Activated T-helper 1 cell treated with anti-CD3 and anti-CD28 coated beads, Interleukin-12 subunit alpha, Interleukin-12 subunit beta, Interleukin-2, Interleukin-4 antibody, amounts not matched to agents 30 ng/mL and 10 ng/mL and 1 ng/mL, durations not matched to agents 14 hours and 24 hours and 36 hours (primary cell): ENCODE data around the gene MLLT3. TPM values are rescaled to one million over a fixed set of nuclear protein-coding genes. Genes with fewer than 3 reads are reported as not detected.

Experiments used
- DNase-seq: peaks from one replicate; pipeline ENCODE4 v3.0.0; 2021; ENCODE audit warnings: low spot score
- H3K27ac Mint-ChIP-seq: one replicate; pipeline ENCODE4 v1.8.0; 2021; ENCODE audit warnings: mild to moderate bottlenecking, mixed read lengths
- H3K27me3 Mint-ChIP-seq: one replicate; pipeline ENCODE4 v1.8.0; 2022; ENCODE audit warnings: mild to moderate bottlenecking, moderate library complexity, mixed read lengths; ENCODE audit not compliant: insufficient read depth
- H3K36me3 Mint-ChIP-seq: one replicate; pipeline ENCODE4 v1.8.0; 2021; ENCODE audit warnings: low read depth, mixed read lengths
- H3K4me1 Mint-ChIP-seq: one replicate; pipeline ENCODE4 v1.8.0; 2021; ENCODE audit warnings: low read depth, mixed read lengths
- H3K4me3 Mint-ChIP-seq: one replicate; pipeline ENCODE4 v1.8.0; 2021; ENCODE audit warnings: mild to moderate bottlenecking, moderate library complexity, mixed read lengths
- H3K9me3 Mint-ChIP-seq: one replicate; pipeline ENCODE4 v1.8.0; 2021; ENCODE audit warnings: mixed read lengths
- intact Hi-C: fragments of 100-400 bp; cut with micrococcal nuclease; formaldehyde crosslinking; loops from one replicate; pipeline ENCODE4 v1.15.1; 2024
- total RNA-seq: library from RNA; stranded (reverse); gene quantifications from 2 replicates; pipeline ENCODE4 v1.2.3, GENCODE V29; 2022

The MLLT3 gene
- total RNA-seq, 1 donor from 2014 or later: 36.4 TPM

DNA sequence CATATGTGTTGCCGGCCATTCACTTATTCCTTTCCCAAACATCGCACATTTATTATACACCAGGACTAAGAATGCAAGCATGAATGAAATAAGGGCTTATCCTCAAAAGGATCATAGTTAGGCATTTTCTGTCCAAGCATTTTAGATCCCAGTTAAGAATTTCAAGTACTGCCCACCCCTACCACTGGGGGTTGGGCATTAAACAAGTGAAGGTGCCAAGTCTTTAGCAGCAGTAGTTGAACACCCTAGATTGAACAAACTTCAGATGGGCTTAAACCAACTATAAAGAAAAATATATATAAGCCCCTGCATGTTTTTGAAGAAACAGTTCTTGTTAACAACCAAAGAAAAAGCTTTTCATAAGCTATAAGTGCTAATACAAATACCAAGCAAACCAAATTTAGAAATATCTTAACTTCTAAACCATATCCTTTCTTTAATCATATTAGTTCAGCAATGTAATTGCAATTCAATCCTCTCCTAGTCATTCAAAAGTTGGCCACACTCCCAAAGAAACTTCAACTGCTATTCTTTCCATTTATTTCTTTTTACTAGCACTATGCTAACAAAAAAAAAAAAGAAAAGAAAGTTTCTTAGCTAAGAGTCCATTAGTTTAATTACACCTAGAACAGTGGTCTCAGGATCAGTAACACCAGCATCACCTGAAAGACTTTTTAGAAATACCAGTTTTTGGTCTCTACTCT is 149.8 kb downstream of the MLLT3 start:
- Mint-ChIP-seq H3K27me3 (no peaks in the 10 kb centered on the region), H3K4me1 (peaks cover 10% of the 10 kb centered on the region), H3K4me3 (no peak overlapping the region), H3K36me3 (peaks cover 10% of the 10 kb centered on the region), H3K9me3 (peaks cover 11% of the 10 kb centered on the region), H3K27ac (no peak overlapping the region)
- DNase-seq: no peak
- intact Hi-C loops: no loop called here

DNA sequence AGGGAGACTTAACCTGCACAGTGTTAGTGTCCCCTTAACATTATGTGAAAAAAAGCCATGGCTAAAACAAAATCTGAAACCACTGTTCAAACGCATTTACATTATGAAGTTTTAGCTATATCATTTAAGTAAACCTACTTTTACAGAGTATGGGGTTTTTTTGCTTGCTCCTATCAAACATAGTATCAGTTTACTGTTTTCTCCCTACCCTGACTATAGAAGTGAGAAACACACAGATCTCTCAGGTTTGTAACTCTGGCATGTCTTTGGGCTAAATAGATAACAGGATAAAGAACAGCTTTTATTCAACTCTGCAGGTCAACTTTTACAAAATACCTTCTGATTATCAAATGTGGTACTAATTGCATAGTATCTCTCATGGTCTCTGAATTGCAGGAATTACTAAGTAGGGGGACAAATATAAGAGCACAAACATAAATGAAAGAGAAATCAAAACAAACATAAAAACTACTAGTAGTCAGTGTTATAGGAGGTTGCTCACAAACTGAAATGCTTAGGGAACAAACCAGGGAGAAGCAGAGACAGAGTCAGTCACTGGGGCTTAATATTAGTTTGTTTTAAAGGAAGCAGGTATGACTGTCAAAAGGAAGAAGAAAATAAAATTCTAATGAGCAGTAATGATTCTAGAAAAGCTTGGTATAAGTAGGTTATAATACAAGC is 155.8 kb downstream of the MLLT3 start:
- Mint-ChIP-seq H3K27me3 (no peaks in the 10 kb centered on the region), H3K4me3 (no peak overlapping the region), H3K4me1 (peaks cover 25% of the 10 kb centered on the region), H3K36me3 (peaks cover 15% of the 10 kb centered on the region), H3K27ac (no peak overlapping the region), H3K9me3 (peaks cover 11% of the 10 kb centered on the region)
- DNase-seq: no peak
- intact Hi-C loops: no loop called here

DNA sequence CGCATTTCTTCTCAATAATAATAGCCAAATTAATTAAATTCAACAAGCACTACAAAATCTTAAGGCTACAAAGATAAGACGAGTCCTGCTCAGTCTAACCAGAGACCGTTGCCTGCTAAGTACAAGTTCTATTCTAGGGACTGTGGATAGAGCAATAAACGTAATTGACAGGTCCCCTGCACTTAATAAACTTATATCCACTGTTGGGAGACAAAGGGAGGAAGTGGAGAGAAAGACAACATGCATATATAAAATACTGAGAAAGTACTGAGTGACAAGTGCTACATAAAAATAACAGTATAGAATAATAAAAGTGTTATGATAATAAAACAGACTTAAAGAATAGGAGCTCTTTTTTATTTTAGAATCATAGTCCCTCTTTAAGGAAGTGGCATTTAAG is 158.1 kb downstream of the MLLT3 start:
- H3K27ac Mint-ChIP-seq: no peak overlapping the region
- H3K27me3 Mint-ChIP-seq: no peaks in the 10 kb centered on the region
- no peak for DNase-seq
- H3K4me1 Mint-ChIP-seq: peaks cover 24% of the 10 kb centered on the region
- intact Hi-C loops: no loop called here
- peaks cover under 1% of the 10 kb centered on the region for H3K9me3 Mint-ChIP-seq
- peaks cover 6% of the 10 kb centered on the region for H3K36me3 Mint-ChIP-seq
- no peak overlapping the region for H3K4me3 Mint-ChIP-seq

DNA sequence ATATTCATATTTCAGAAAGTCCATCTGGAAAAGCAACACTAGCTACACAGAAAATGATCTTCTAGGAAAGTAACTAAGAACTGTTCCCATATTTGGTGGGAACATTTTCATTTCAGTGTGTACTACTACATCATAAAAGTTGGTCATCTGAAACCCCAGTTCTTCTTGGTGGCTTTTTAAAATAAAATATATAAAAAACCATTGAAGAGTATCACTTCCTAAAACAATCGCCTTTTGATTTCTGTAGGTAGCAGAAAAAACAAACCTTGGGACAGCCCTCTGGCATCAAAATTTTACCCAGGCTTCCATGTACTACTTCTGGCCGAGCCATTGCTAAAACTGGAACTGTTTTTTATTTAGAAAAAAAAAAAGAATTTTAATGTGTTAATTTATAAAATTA is 158.5 kb downstream of the MLLT3 start:
- intact Hi-C loops: no loop called here
- H3K36me3 Mint-ChIP-seq: peaks cover 5% of the 10 kb centered on the region

DNA sequence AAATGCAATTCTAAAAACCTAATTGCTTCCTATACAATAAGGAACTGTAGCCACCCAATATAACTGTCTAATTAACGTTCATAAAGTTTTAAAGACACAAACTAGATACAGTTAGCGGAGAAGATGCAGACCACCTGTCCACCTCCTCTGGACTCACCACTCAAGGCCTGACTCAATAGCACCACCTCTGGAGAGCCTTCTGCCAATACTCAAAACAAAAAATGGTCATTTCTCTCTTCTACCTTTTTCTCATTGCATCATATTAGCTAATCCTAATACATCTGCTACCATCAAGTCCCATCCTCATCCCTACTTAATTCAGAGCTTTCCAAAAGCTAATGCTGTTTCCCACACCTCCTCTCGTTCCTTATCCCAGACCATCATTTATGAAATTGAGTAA is 159.9 kb downstream of the MLLT3 start:
- H3K9me3 Mint-ChIP-seq: no peaks in the 10 kb centered on the region
- H3K27ac Mint-ChIP-seq: no peak overlapping the region
- H3K36me3 Mint-ChIP-seq: peaks cover 5% of the 10 kb centered on the region
- no peaks in the 10 kb centered on the region for H3K27me3 Mint-ChIP-seq
- H3K4me1 Mint-ChIP-seq: peaks cover 40% of the 10 kb centered on the region
- H3K4me3 Mint-ChIP-seq: no peak overlapping the region
- no peak for DNase-seq
- intact Hi-C loops: no loop called here

More for the DNA sequence above, 158.5 kb downstream of the MLLT3 start:
- no peak overlapping the region for H3K27ac Mint-ChIP-seq
- no peak for DNase-seq
- H3K27me3 Mint-ChIP-seq: no peaks in the 10 kb centered on the region
- H3K4me3 Mint-ChIP-seq: no peak overlapping the region
- H3K9me3 Mint-ChIP-seq: no peaks in the 10 kb centered on the region
- H3K4me1 Mint-ChIP-seq: peaks cover 28% of the 10 kb centered on the region

DNA sequence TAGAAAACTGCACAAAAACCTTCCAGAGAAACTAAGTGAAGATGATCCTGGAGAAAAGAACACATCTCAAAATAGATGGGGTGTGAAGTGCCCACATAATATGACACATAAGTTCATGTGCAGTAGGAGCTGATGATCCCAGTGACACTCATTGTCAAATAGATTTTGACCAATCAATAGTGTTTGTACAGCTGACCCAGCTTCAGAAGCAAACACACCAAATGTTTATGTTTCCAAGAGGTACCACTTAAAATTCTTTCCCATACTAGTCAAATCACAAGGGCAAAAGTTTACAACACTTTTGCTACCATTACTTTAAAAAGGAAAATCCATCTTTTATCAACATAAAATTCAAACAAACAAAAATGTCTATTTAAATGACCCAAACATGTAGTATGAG is 175.0 kb downstream of the MLLT3 start:
- H3K27ac Mint-ChIP-seq: no peak overlapping the region
- no peaks in the 10 kb centered on the region for H3K9me3 Mint-ChIP-seq
- peaks cover 19% of the 10 kb centered on the region for H3K36me3 Mint-ChIP-seq
- intact Hi-C loops: no loop called here
- H3K4me1 Mint-ChIP-seq: peaks cover 17% of the 10 kb centered on the region
- DNase-seq: no peak
- H3K27me3 Mint-ChIP-seq: no peaks in the 10 kb centered on the region
- H3K4me3 Mint-ChIP-seq: no peak overlapping the region

DNA sequence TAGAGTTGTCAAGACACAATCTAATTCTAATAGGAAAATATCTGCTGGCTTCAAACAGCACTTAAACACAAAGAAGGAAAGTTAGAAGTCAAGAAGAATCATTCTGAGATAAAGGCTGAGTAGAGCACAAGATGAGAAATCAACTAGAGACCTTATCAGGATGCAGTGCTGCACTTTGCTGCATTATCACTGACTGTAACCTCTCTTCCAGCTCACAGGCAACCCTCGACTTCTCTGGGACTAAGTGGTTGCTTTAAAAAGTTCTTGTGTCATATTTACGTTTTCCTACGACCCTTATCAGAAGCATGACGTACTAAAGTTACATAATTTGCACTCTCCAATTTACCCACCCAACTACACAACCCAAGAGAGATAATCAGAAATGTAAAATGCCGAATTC is 176.1 kb downstream of the MLLT3 start:
- Mint-ChIP-seq H3K4me3 (no peak overlapping the region), H3K4me1 (peaks cover 28% of the 10 kb centered on the region), H3K9me3 (no peaks in the 10 kb centered on the region), H3K27ac (no peak overlapping the region), H3K36me3 (peaks cover 18% of the 10 kb centered on the region), H3K27me3 (no peaks in the 10 kb centered on the region)
- intact Hi-C loops: no loop called here
- no peak for DNase-seq

DNA sequence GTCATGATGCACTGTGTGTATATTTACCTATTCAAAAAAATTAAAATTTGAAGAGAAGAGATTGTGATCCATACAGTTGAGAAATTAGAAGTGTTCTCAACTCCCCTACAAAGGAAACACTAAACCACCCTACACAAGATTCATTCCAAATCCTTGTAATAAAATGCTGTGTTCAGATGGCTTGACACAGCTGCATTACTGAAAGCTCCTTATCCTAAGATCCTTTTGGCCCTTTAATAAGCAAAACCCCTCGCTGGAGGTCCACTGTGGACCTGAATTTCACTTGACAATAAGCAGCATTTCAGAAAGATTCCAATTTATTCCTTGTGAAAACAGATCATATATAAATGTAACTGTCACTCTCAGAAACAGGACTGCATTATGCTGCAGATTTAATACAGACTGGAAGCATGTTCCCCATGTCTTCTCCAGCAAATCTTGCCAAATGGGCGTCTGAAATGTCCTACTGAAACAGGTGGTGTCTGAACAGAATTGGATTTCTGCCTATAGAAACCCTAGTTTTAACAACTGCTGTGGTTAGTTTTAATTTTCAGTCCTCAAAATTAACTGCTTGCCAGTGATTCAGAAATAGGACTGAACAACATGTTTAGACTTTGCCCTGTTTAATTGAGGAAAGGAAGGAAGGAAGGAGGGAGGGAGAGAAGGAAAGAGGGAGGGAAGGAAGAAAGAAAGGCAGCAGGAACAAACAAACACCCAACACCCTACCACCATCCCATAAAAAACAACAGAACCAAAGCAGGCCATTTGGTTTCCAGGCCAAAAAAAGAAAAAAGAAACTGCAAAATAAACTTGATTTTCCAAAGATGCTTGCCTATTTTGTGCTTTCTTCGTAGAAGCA is 179.6 kb downstream of the MLLT3 start:
- Mint-ChIP-seq H3K4me1 (peaks cover 46% of the 10 kb centered on the region), H3K27me3 (no peaks in the 10 kb centered on the region), H3K36me3 (peaks cover 30% of the 10 kb centered on the region), H3K4me3 (no peak overlapping the region), H3K27ac (no peak overlapping the region), H3K9me3 (no peaks in the 10 kb centered on the region)
- intact Hi-C loops: loop anchor here (5.0 kb wide), 3 partner anchors 65 to 500 kb away; no protein-coding TSS in a partner anchor
- DNase-seq: no peak

DNA sequence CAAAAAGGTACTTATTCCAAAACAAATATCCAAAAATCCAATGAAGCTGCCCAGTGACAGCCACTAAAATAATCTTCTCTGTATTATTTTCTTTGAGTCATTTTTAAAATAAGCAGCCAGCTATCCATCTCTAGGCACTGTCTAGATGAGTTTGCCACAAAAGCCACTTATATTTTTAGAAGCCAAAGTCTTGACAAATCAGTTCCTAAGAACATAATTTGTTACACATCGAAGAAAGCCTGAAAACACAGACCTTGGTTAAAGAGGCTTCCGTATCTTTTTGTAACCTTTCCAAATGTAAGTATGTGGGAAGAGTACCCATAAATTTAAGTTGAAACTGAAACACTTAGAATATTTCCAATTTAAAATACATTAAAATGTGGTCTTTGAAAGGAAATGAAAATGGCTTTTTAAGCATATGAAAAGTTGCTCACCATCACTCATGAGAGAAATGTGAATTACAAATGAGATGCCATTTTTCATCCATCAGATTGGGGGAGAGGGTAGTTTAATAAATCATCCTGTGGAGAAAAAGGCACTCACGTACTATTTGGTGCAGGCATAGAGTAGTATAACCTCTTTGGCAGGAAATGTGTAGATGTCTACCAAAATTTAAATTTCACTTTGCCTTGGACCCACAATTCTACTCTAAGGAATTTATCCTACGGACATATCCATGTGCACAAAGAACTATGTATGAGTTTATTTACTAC is 180.4 kb downstream of the MLLT3 start:
- no peaks in the 10 kb centered on the region for H3K27me3 Mint-ChIP-seq
- H3K4me3 Mint-ChIP-seq: peak overlapping the region; percentile 20
- H3K9me3 Mint-ChIP-seq: no peaks in the 10 kb centered on the region
- peak overlapping the region; percentile 43 for H3K27ac Mint-ChIP-seq
- DNase-seq: no peak
- peaks cover 28% of the 10 kb centered on the region for H3K36me3 Mint-ChIP-seq
- H3K4me1 Mint-ChIP-seq: peaks cover 46% of the 10 kb centered on the region
- intact Hi-C loops: loop anchor here (2.0 to 5.0 kb wide), 5 partner anchors 65 to 500 kb away; partner anchors contain the start of gene MLLT3

DNA sequence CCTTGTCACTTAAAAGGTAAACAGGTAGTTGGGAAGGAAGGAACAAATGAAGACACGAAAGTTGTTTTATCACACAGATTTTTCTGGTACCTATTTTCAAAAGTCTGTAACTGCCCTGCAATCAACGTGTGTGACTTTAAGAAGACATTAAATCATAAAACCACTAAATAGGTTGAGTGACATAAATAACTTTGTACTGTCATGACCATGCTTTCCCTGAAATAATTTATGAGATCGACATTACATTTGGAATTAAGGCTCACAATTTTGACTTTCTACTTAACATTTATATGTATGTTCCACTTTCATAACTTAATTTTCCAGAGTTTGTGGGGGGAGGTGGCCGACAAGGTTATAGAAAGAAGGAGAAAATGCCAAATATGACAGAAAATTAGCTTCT is 181.1 kb downstream of the MLLT3 start:
- Mint-ChIP-seq H3K9me3 (no peaks in the 10 kb centered on the region), H3K36me3 (peaks cover 25% of the 10 kb centered on the region), H3K4me1 (peaks cover 42% of the 10 kb centered on the region), H3K4me3 (peak overlapping the region; percentile 8), H3K27me3 (no peaks in the 10 kb centered on the region), H3K27ac (peak overlapping the region; percentile 56)
- intact Hi-C loops: loop anchor here (2.0 to 5.0 kb wide), 5 partner anchors 66 to 501 kb away; partner anchors contain the start of gene MLLT3
- DNase-seq: no peak

DNA sequence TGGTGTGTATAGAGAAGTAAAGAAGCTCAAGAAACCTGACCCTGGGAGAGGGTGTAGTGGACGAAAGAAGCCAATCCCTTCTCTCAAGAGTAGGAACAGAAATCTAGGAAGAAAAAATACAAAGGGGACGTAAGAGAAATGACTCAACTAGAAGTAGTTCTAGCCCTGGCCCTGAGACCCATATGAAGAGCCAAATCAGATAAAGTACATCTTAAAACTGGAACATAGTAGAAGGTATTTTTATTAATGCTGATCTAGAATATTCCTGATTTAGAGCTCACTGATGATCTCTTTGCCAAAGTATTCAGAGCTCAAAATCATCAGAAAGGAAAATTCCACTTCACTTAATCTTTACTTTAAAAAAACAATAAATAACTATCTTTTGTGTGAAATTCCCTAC is 184.8 kb downstream of the MLLT3 start:
- Mint-ChIP-seq H3K9me3 (no peaks in the 10 kb centered on the region), H3K4me3 (no peak overlapping the region), H3K27me3 (no peaks in the 10 kb centered on the region), H3K4me1 (peaks cover 30% of the 10 kb centered on the region), H3K27ac (no peak overlapping the region), H3K36me3 (peaks cover 18% of the 10 kb centered on the region)
- intact Hi-C loops: loop anchor here (5.0 kb wide), 1 partner anchor 505 kb away; no protein-coding TSS in a partner anchor
- DNase-seq: no peak

DNA sequence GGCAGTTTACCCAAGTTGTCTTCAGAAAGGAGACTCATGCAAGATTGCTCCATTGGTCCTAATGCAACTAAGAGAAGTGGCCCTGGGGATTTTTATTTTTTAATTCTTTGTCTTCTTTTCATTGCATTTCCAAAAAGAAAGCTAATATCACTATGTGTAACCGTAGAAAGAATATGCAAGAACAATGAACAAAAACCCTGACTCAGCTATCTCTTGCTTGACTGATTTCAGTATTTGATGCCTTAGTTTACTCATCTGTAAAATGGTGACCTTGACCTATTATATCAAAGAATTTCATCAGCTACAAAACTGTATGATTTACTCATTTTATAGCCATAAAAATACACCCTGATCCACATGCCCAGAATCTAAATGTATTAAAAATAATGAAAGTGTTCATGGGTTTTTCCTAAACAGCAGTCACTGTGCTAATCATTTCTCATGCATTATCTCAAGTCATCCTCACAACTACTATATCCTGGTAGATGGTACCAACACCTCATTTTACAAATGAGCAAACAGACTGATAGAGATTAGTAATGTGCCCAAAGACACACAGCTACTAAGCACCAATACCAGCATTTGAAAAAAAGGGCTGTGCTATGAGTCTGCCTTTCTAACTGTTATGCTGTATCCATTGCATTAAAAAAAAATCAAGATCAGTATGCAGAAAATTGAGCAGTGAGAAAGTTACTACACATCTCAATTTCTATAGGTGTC is 185.7 kb downstream of the MLLT3 start:
- Mint-ChIP-seq H3K27me3 (no peaks in the 10 kb centered on the region), H3K27ac (no peak overlapping the region), H3K4me3 (no peak overlapping the region), H3K36me3 (peaks cover 15% of the 10 kb centered on the region), H3K9me3 (no peaks in the 10 kb centered on the region), H3K4me1 (peaks cover 22% of the 10 kb centered on the region)
- intact Hi-C loops: loop anchor here (5.0 kb wide), 1 partner anchor 504 kb away; no protein-coding TSS in a partner anchor
- DNase-seq: no peak
